Measurements from ENCODE around the gene PFDN4.

PFDN4 gene

DNA sequence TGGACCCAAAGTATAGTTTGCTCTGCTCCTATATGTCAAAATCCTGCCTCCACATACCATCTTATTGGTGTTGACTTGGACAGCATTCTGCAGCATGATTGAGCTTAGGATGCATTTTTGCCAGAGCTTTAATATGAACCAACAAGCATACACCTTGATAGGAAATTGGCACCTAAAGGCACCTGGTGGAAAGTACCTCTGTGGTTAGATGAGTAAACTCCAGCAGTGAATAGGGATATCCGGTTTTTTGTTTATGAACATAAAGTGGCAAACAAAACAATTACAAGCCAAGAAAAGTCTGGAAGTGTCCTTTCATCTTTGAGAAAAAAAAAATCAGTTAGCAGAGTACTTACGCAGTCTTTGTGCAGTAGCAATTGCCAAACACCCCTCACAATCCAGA, 27.9 kb upstream of the PFDN4 start (continued):
- no peak for TF ChIP-seq ZFP3 (CRISPR knock-in tag; IDR thresholded peaks at IDR 0.05)
- TF ChIP-seq ZNF70 (CRISPR knock-in tag; IDR thresholded peaks at IDR 0.05) = no peak
- TF ChIP-seq ZNF8 (CRISPR knock-in tag; IDR thresholded peaks at IDR 0.05) = no peak
- no peak for TF ChIP-seq ZFP30 (CRISPR knock-in tag; IDR thresholded peaks at IDR 0.05)
- no peak for TF ChIP-seq TCF4 (CRISPR knock-in tag; IDR thresholded peaks at IDR 0.05; ENCODE audit: borderline replicate concordance)

DNA sequence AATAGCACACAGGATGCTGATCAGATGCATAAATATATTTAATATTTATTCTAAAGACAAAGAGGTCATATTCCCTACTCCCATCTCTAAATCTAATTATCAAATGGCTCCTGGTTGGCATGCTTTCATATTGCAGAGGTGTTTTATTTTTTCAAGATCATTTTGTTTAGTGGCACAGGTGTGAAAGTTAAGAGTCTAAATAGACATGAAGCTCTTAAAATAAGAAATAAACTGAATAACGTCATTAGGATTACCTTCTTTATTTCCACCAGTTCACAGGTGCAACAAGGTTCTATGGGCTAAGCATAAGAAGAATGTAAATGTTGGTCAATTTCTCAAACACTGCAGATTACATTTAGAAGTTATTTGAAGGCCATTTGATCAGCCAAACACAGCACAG, 27.0 kb upstream of the PFDN4 start:
- no peak for TF ChIP-seq ZNF565 (CRISPR knock-in tag; conservative IDR thresholded peaks at IDR 0.05; ENCODE audit: low read depth)
- TF ChIP-seq ZNF70 (CRISPR knock-in tag; IDR thresholded peaks at IDR 0.05) = no peak
- no peak for TF ChIP-seq ZFP30 (CRISPR knock-in tag; IDR thresholded peaks at IDR 0.05)
- TF ChIP-seq ARNTL (CRISPR knock-in tag; IDR thresholded peaks at IDR 0.05; ENCODE audit: borderline replicate concordance, low read depth) = no peak
- TF ChIP-seq ISL1 (CRISPR knock-in tag; IDR thresholded peaks at IDR 0.05) = no peak
- TF ChIP-seq ZFP3 (CRISPR knock-in tag; IDR thresholded peaks at IDR 0.05) = no peak
- TF ChIP-seq, protein P1, sequence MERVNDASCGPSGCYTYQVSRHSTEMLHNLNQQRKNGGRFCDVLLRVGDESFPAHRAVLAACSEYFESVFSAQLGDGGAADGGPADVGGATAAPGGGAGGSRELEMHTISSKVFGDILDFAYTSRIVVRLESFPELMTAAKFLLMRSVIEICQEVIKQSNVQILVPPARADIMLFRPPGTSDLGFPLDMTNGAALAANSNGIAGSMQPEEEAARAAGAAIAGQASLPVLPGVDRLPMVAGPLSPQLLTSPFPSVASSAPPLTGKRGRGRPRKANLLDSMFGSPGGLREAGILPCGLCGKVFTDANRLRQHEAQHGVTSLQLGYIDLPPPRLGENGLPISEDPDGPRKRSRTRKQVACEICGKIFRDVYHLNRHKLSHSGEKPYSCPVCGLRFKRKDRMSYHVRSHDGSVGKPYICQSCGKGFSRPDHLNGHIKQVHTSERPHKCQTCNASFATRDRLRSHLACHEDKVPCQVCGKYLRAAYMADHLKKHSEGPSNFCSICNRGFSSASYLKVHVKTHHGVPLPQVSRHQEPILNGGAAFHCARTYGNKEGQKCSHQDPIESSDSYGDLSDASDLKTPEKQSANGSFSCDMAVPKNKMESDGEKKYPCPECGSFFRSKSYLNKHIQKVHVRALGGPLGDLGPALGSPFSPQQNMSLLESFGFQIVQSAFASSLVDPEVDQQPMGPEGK (CRISPR knock-in tag; IDR thresholded peaks at IDR 0.05; ENCODE audit: borderline replicate concordance) = no peak
- TF ChIP-seq OSR1 (CRISPR knock-in tag; IDR thresholded peaks at IDR 0.05) = no peak
- TF ChIP-seq BACH2 (CRISPR knock-in tag; IDR thresholded peaks at IDR 0.05; ENCODE audit: borderline replicate concordance) = no peak
- TF ChIP-seq SNAI2 (CRISPR knock-in tag; IDR thresholded peaks at IDR 0.05) = no peak
- no peak for TF ChIP-seq ZNF8 (CRISPR knock-in tag; IDR thresholded peaks at IDR 0.05)
- ATAC-seq = no peak

DNA sequence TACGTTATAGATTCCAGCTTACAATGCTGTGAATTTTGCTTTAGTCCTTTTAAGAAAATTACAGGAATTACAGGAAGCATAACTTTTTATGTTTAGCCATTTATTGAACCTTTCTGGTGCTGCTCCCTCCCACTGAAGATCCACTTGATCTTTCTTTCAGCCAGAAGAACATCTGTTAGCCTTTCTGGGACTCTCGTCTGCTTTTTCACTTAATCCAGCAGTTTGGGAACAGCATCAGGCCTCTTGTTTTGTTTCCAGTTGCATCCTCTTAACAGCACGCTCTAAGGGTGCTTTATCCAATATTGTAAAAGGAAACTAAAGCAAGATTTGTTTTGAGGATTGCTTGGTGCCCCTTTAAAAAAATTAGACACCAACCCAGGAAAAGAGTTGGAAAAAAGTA, 23.8 kb upstream of the PFDN4 start:
- ATAC-seq = no peak
- no peak for TF ChIP-seq GLIS3 (CRISPR knock-in tag; IDR thresholded peaks at IDR 0.05)

DNA sequence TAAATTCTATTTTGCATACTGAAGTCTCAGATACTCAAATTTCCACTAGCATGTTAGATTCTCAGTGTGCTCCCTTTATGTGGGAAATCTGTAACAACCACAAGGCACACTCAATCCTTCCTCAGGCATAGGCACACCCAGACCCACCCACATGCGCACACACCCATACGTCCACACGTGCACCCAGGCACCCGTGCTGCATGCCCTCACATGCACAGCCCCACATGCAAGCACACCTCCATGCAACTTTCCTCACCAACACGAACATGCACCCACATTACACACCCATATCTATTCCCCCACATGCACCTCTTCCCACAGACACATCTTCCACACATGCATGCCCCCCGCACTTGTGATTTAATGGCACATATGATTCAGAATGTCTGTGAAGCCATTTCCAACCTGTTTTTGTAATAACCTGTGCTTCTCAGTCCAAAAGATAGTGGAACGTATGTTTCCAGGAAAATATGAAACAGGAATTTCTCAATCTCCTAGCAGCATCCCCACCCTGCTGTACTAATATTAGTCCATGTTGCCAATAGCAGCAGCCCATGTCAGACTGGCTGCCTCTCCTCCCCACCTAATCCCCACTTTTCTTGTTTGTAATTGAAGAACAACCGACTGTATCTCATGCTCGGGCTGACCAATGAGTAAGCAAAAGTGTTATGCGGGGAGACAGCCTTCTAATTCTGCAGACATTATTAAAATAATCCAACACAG, 22.8 kb upstream of the PFDN4 start:
- no peak for TF ChIP-seq RARB (CRISPR knock-in tag; IDR thresholded peaks at IDR 0.05)
- no peak for TF ChIP-seq ZNF565 (CRISPR knock-in tag; conservative IDR thresholded peaks at IDR 0.05; ENCODE audit: low read depth)
- TF ChIP-seq TOX (CRISPR knock-in tag; IDR thresholded peaks at IDR 0.05; ENCODE audit: borderline replicate concordance) = no peak
- no peak for TF ChIP-seq ESRRG (CRISPR knock-in tag; IDR thresholded peaks at IDR 0.05)
- TF ChIP-seq, protein P2, sequence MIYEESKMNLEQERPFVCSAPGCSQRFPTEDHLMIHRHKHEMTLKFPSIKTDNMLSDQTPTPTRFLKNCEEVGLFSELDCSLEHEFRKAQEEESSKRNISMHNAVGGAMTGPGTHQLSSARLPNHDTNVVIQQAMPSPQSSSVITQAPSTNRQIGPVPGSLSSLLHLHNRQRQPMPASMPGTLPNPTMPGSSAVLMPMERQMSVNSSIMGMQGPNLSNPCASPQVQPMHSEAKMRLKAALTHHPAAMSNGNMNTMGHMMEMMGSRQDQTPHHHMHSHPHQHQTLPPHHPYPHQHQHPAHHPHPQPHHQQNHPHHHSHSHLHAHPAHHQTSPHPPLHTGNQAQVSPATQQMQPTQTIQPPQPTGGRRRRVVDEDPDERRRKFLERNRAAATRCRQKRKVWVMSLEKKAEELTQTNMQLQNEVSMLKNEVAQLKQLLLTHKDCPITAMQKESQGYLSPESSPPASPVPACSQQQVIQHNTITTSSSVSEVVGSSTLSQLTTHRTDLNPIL (CRISPR knock-in tag; IDR thresholded peaks at IDR 0.05; ENCODE audit: low read depth) = no peak
- TF ChIP-seq ISL1 (CRISPR knock-in tag; IDR thresholded peaks at IDR 0.05) = no peak
- no peak for TF ChIP-seq GLIS3 (CRISPR knock-in tag; IDR thresholded peaks at IDR 0.05)
- TF ChIP-seq OSR1 (CRISPR knock-in tag; IDR thresholded peaks at IDR 0.05) = no peak
- no peak for TF ChIP-seq CSDC2 (CRISPR knock-in tag; IDR thresholded peaks at IDR 0.05)
- TF ChIP-seq TCF4 (CRISPR knock-in tag; IDR thresholded peaks at IDR 0.05; ENCODE audit: borderline replicate concordance) = no peak
- no peak for ATAC-seq

DNA sequence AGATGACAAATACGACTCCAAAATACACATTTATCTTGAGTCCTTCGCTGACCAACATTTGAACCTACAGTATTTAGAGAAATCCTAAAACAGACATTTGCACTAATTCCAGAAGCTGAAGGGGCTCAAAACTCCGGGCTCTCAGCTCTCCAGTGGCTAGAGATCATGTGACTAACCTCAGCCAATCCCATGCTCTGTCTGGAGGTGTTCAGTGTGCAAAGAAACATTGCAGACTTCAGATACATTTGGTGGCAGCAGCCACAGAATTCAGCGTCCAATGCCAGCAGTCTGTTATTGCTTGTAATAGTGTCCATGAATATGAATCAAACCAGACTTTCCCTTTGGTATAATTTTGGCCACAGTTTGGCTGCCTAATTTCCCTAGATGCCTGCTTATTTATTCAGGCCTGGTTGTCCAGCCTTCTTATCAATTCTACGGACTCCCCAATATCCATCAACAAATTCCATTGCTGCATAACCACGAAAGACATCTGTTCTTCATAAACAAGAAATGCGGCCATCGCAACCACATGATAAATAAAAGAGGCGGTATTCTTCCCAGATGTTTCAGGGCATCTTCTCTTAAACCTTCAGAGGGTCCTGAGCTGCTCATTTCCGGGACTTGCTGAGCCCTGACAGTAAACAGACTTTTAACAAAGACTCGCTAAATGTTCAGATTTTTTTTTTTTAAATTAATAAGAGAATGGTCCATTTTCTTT, 19.6 kb upstream of the PFDN4 start:
- ATAC-seq = no peak

More for the DNA sequence above, 19.6 kb upstream of the PFDN4 start:
- TF ChIP-seq TCF4 (CRISPR knock-in tag; IDR thresholded peaks at IDR 0.05; ENCODE audit: borderline replicate concordance) = no peak
- TF ChIP-seq SNAI2 (CRISPR knock-in tag; IDR thresholded peaks at IDR 0.05) = no peak
- TF ChIP-seq, protein P1 (CRISPR knock-in tag; IDR thresholded peaks at IDR 0.05; ENCODE audit: borderline replicate concordance) = no peak
- TF ChIP-seq ZNF8 (CRISPR knock-in tag; IDR thresholded peaks at IDR 0.05) = no peak
- no peak for TF ChIP-seq CSDC2 (CRISPR knock-in tag; IDR thresholded peaks at IDR 0.05)
- no peak for TF ChIP-seq TOX (CRISPR knock-in tag; IDR thresholded peaks at IDR 0.05; ENCODE audit: borderline replicate concordance)
- TF ChIP-seq, protein P3, sequence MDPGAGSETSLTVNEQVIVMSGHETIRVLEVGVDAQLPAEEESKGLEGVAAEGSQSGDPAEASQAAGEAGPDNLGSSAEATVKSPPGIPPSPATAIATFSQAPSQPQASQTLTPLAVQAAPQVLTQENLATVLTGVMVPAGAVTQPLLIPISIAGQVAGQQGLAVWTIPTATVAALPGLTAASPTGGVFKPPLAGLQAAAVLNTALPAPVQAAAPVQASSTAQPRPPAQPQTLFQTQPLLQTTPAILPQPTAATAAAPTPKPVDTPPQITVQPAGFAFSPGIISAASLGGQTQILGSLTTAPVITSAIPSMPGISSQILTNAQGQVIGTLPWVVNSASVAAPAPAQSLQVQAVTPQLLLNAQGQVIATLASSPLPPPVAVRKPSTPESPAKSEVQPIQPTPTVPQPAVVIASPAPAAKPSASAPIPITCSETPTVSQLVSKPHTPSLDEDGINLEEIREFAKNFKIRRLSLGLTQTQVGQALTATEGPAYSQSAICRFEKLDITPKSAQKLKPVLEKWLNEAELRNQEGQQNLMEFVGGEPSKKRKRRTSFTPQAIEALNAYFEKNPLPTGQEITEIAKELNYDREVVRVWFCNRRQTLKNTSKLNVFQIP (CRISPR knock-in tag; IDR thresholded peaks at IDR 0.05; ENCODE audit: borderline replicate concordance, low read depth) = no peak
- TF ChIP-seq ZC3H10 (CRISPR knock-in tag; IDR thresholded peaks at IDR 0.05) = no peak
- no peak for TF ChIP-seq ARNTL (CRISPR knock-in tag; IDR thresholded peaks at IDR 0.05; ENCODE audit: borderline replicate concordance, low read depth)
- TF ChIP-seq ZNF70 (CRISPR knock-in tag; IDR thresholded peaks at IDR 0.05) = no peak
- no peak for TF ChIP-seq ISL1 (CRISPR knock-in tag; IDR thresholded peaks at IDR 0.05)
- TF ChIP-seq PPARA (CRISPR knock-in tag; IDR thresholded peaks at IDR 0.05; ENCODE audit: borderline replicate concordance) = no peak
- TF ChIP-seq ZFP3 (CRISPR knock-in tag; IDR thresholded peaks at IDR 0.05) = no peak
- TF ChIP-seq ZNF565 (CRISPR knock-in tag; conservative IDR thresholded peaks at IDR 0.05; ENCODE audit: low read depth) = no peak
- TF ChIP-seq, protein P4, sequence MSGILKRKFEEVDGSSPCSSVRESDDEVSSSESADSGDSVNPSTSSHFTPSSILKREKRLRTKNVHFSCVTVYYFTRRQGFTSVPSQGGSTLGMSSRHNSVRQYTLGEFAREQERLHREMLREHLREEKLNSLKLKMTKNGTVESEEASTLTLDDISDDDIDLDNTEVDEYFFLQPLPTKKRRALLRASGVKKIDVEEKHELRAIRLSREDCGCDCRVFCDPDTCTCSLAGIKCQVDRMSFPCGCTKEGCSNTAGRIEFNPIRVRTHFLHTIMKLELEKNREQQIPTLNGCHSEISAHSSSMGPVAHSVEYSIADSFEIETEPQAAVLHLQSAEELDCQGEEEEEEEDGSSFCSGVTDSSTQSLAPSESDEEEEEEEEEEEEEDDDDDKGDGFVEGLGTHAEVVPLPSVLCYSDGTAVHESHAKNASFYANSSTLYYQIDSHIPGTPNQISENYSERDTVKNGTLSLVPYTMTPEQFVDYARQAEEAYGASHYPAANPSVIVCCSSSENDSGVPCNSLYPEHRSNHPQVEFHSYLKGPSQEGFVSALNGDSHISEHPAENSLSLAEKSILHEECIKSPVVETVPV (CRISPR knock-in tag; IDR thresholded peaks at IDR 0.05) = no peak

Data from SK-N-SH treated with all-trans-retinoic acid at 6 μM for 48 hours (cell line).